RWPE1 (cell line): ENCODE measurements around the gene UBE2D1.
A peak's percentile ranks its signal among the peaks of the same experiment; 100 is the strongest.

Experiments used
- CTCF ChIA-PET: fragments of 350-600 bp; sonication (Branson Sonifier 250); formaldehyde crosslinking; extraction: SDS; loops from one replicate; lab custom pipeline; 2021; lab: Yijun Ruan, JAX
- POLR2A ChIA-PET: fragments of 400-600 bp; formaldehyde crosslinking; extraction: SDS; loops from one replicate; lab custom pipeline; 2020; ENCODE audit warnings: antibody characterized with exemption; ENCODE audit not compliant: low non-redundant PET; lab: Yijun Ruan, JAX
- DNase-seq: peaks from one replicate; pipeline ENCODE4 v3.0.0; 2012; ENCODE audit warnings: low spot score
- H3K27ac ChIP-seq: fragments of 450-650 bp; 2 replicates; pipeline ENCODE4 v1.5.1; 2017
- CTCF ChIP-seq: fragments of 450-650 bp; conservative IDR thresholded peaks from 2 replicates; pipeline ENCODE4 v1.5.1; 2017; ENCODE audit warnings: low read depth, mild to moderate bottlenecking

The UBE2D1 gene

GRCh38 chr10:58334817-58335305, at the start of gene UBE2D1:
UBE2D1 (plus strand) TSS chr10:58335006; CDS start chr10:58335202, 196 bp downstream.
- peak; percentile 80 for DNase-seq
- TF ChIP-seq CTCF: no peak
- POLR2A ChIA-PET: no interaction called here
- CTCF ChIA-PET: interaction anchor here (0.5 to 1.3 kb wide), 2 partner anchors 10 to 26 kb away, joined by 3 to 4 read pairs; no protein-coding TSS in a partner anchor
- H3K27ac ChIP-seq: peak within 1 kb of the TSS; percentile 66

DNA sequence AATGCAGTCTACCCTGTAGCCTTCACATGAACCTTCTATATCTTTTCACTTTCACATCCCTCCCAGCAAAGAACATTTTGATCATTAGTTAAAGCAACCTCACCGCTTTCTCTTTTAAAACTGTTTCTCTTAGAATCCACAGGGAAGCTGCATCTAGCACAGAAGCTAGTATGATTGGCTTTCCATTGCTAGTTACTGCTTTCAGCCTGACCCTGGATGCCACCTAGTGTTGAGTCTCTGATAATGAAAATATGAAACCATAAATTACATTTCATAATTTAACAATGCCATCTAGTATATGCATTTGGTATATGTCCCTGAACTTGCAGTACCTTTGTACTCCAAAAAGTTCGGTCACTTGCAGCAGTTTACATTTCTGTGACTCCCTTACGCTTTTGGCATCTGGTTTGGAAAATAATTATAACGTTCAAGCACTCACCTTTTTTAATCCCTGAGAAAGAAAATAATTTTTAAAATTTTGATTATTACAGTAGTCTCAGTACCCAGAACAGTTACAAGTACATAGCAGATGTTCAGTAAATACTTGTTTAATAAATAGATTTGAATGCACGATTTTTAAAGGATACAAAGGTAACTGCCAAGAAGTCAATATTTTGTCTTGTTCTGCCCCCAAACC, 43.1 kb upstream of the UBE2D1 start:
- POLR2A ChIA-PET: no interaction called here
- peak; percentile 78 for TF ChIP-seq CTCF
- DNase-seq: peak; percentile 23
- CTCF ChIA-PET: interaction anchor here (0.6 to 3.2 kb wide), 10 partner anchors 16 to 240 kb away, joined by 3 to 33 read pairs (median 5); no protein-coding TSS in a partner anchor
- no peak overlapping the region for H3K27ac ChIP-seq

GRCh38 chr10:58293989-58294388, 40.8 kb upstream of the UBE2D1 start:
- H3K27ac ChIP-seq: no peak overlapping the region
- ChIA-PET CTCF (no interaction called here), POLR2A (no interaction called here)
- no peak for DNase-seq
- TF ChIP-seq CTCF: no peak

DNA sequence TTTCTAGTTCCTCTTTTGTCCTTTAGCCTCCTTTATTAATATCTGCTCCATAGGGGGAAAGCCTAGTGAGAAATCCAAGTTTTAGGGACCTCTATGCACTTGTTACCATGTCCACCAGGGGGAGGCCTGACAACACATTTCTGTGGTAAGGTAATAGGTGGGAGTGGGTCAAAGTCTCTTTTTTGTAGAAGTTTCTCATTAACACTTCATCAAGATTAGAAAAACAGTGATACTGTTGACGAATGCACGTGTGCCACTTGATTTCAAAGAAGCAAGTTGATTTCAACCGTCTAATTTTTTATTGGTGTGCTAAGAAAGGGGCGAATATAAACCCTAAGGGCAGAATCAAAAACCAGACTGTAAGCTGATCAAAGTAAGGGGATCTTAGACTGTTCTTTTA, 35.2 kb upstream of the UBE2D1 start:
- ChIA-PET POLR2A (no interaction called here), CTCF (interaction anchor here (0.6 to 1.7 kb wide), 4 partner anchors 10 to 496 kb away, joined by 3 to 8 read pairs (median 4); no protein-coding TSS in a partner anchor)

DNA sequence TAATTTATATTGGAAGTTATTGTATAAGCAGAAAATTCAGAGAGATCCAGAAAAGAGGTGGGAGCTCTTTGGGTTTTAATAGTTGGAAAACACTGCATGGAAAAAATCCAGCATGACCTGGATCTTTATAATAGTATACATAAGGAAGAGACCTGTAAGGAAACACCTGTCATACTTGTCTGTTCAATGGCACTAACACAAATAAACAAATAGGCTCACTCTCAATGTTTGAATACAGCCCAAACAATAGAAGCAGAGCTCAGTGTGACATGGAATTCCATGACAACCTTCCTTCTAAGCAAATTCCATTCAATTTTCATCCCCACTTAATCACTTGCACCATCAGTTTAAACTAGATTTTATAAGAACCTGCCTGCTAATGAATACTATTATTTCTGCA, 34.1 kb upstream of the UBE2D1 start:
- ChIA-PET POLR2A (no interaction called here), CTCF (interaction anchor here (0.6 to 1.7 kb wide), 6 partner anchors 8 to 954 kb away, joined by 3 to 8 read pairs (median 4); no protein-coding TSS in a partner anchor)
- no peak overlapping the region for H3K27ac ChIP-seq
- TF ChIP-seq CTCF: no peak
- no peak for DNase-seq

More for the DNA sequence above, 35.2 kb upstream of the UBE2D1 start:
- DNase-seq: peak; percentile 63
- no peak overlapping the region for H3K27ac ChIP-seq
- TF ChIP-seq CTCF: peak; percentile 69

- no peak for DNase-seq
- no peak for TF ChIP-seq CTCF
- ChIA-PET CTCF (interaction anchor here (0.6 kb wide), 2 partner anchors 121 to 147 kb away, joined by 3 to 5 read pairs; no protein-coding TSS in a partner anchor), POLR2A (no interaction called here)
- H3K27ac ChIP-seq: no peak overlapping the region
Observed at GRCh38 chr10:58302254-58302653, 32.6 kb upstream of the UBE2D1 start.
